ENCODE measurements around the gene MYO16. TPM values are rescaled to one million over a fixed set of nuclear protein-coding genes. Genes with fewer than 3 reads are reported as not detected.

MYO16 gene
- total RNA-seq, 1 donor from 2014 or later, result 0.24 TPM

DNA sequence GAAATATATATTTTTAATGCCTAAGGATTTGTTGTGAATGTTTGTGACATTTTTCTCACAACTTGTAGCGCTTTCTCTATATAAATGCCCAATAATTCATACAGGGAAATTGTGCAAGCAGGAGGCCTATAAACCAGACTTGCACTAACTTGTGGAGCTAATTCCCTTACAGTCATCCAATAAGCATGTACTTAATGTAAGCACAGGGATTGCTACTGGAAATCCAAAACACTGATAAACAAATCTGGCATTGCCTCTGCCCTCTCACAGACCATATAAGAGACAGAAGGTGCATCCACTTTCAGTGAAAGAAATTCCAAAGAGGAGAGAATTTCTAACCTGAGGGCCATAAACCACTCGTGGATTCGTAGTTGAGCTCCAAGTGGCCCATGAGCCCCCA lies 518.8 kb downstream of the MYO16 start:
- TF ChIP-seq, protein P1, sequence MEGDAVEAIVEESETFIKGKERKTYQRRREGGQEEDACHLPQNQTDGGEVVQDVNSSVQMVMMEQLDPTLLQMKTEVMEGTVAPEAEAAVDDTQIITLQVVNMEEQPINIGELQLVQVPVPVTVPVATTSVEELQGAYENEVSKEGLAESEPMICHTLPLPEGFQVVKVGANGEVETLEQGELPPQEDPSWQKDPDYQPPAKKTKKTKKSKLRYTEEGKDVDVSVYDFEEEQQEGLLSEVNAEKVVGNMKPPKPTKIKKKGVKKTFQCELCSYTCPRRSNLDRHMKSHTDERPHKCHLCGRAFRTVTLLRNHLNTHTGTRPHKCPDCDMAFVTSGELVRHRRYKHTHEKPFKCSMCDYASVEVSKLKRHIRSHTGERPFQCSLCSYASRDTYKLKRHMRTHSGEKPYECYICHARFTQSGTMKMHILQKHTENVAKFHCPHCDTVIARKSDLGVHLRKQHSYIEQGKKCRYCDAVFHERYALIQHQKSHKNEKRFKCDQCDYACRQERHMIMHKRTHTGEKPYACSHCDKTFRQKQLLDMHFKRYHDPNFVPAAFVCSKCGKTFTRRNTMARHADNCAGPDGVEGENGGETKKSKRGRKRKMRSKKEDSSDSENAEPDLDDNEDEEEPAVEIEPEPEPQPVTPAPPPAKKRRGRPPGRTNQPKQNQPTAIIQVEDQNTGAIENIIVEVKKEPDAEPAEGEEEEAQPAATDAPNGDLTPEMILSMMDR (IDR thresholded peaks at IDR 0.05), result no peak

DNA sequence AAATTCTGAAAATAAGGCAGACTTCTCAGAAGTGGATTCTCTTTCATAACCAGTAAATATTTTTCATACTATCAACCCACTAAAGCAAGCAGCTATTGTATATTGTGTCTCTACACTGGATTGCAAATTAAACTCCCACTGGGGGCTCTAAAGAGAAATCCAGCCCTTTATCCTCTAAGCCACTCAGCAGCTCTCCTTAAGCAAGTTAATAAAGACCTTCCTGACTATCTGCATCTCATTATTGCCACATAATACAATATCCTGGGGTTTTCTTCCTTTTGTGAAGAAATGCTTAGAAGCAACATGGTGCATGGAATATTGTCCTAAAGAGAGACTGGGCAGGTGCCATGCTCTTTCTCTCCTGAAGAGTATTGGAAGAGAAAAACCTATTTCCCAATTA lies 521.3 kb downstream of the MYO16 start:
- intact Hi-C loops (cut with DNase I), result no loop called here
- Histone ChIP-seq H3K9me3 (no peaks in the 10 kb centered on the region), H3K4me1 (peaks cover 12% of the 10 kb centered on the region), H3K27me3 (ENCODE audit: low read depth) (no peaks in the 10 kb centered on the region), H3K27ac (no peak overlapping the region), H3K36me3 (no peaks in the 10 kb centered on the region), H3K4me3 (no peak overlapping the region)
- TF ChIP-seq, protein P1 (IDR thresholded peaks at IDR 0.05), result no peak
- DNase-seq, result no peak
- no peak for ATAC-seq

More for the DNA sequence above, 518.8 kb downstream of the MYO16 start:
- ATAC-seq (no peak), DNase-seq (no peak)
- Histone ChIP-seq H3K9me3 (no peaks in the 10 kb centered on the region), H3K27ac (no peak overlapping the region), H3K27me3 (ENCODE audit: low read depth) (no peaks in the 10 kb centered on the region), H3K4me1 (no peaks in the 10 kb centered on the region), H3K4me3 (no peak overlapping the region), H3K36me3 (no peaks in the 10 kb centered on the region)
- intact Hi-C loops (cut with DNase I), result no loop called here

DNA sequence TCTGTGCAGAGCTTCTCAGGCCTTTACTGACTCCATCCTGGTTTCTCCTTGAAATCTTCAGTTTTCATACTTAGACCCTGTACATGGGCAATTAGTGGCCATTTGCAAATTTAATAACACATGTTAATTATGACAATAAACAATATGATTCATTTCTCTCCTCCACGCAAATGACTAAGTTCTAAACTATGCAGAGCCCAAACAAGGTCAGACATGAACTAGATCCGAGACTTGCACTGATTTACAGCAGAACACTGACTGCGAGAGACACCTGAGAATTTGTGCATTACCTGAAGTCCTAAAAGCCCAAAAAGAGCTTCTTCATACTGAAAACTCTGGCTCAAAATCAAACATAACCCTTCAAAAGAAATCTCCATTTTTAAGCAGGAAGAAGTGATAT lies 521.8 kb downstream of the MYO16 start:
- no peak for DNase-seq
- Histone ChIP-seq H3K9me3 (no peaks in the 10 kb centered on the region), H3K27ac (no peak overlapping the region), H3K27me3 (ENCODE audit: low read depth) (no peaks in the 10 kb centered on the region), H3K4me1 (peaks cover 14% of the 10 kb centered on the region), H3K36me3 (no peaks in the 10 kb centered on the region), H3K4me3 (no peak overlapping the region)
- TF ChIP-seq, protein P1 (IDR thresholded peaks at IDR 0.05), result no peak
- no peak for ATAC-seq
- intact Hi-C loops (cut with DNase I), result no loop called here

DNA sequence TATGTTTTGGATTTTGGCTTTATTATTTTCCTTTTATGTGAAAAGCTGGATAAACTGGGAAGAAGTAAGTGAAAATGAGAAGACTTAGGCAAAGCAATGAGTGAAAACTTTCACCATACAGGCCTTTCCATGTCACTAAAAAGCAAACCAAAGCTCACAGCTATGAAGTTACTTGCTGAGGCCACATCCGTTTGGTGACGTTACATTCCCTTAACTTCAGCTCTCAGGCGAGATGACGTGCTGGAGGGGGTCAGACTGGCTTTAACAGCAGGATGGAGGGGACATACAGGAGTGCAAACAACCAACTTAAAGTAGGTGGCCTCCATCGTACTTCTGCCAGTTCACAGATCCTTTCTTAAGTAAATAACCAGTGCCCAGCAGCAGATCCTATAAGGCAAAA lies 522.3 kb downstream of the MYO16 start:
- H3K4me3 ChIP-seq, result no peak overlapping the region
- no peaks in the 10 kb centered on the region for H3K36me3 ChIP-seq
- peaks cover 14% of the 10 kb centered on the region for H3K4me1 ChIP-seq
- DNase-seq, result no peak
- intact Hi-C loops (cut with DNase I), result no loop called here
- no peak for ATAC-seq
- no peaks in the 10 kb centered on the region for H3K9me3 ChIP-seq
- no peaks in the 10 kb centered on the region for H3K27me3 ChIP-seq (ENCODE audit: low read depth)
- TF ChIP-seq, protein P1 (IDR thresholded peaks at IDR 0.05), result no peak
- H3K27ac ChIP-seq, result no peak overlapping the region

DNA sequence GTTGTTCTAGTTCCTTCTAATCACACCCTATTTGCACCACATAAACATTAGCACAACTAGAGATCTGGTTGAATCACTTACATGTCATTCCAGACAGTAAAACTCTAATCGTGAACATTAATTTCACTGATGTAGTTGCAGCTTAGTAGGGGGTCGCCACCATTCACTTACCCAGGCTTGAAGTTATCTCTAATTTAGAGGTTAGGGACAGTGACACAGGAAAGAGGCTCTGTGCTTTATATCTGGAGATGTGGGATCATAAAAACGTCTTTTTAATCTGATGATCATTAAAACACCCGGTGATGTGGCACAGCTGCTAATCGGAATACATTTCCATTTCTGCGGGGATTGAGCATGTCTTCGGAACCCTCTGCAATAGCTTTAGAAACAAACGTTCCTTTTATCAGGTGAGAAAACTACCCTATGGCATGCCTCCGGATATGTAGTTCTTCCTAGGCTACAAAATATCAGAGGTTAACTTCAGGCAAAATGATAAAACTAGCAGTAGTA lies 523.0 kb downstream of the MYO16 start:
- Histone ChIP-seq H3K27ac (no peak overlapping the region), H3K36me3 (no peaks in the 10 kb centered on the region), H3K9me3 (no peaks in the 10 kb centered on the region), H3K27me3 (ENCODE audit: low read depth) (no peaks in the 10 kb centered on the region), H3K4me1 (peaks cover 14% of the 10 kb centered on the region), H3K4me3 (no peak overlapping the region)
- TF ChIP-seq, protein P1 (IDR thresholded peaks at IDR 0.05), result no peak
- intact Hi-C loops (cut with DNase I), result no loop called here
- ATAC-seq (no peak), DNase-seq (no peak)

DNA sequence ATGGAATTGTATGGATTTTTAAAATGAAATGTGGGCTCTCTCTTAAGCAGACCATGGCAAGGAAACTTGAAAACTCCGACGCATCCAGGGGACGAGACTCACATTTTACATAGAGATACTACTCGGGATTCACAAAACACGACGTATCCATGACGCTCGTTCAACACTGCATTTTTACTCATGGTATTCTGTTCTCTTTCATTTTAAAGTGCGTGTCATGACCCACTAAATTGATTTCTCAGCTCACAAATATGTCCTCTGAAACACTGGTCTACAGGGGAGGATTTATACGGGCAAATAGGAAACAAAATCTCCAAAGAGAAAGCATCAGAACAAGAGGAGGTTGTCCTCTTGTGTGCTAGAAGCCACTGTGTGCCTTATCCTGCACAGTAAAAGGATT lies 523.5 kb downstream of the MYO16 start:
- no peak for ATAC-seq

More for the DNA sequence above, 523.5 kb downstream of the MYO16 start:
- no peaks in the 10 kb centered on the region for H3K27me3 ChIP-seq (ENCODE audit: low read depth)
- DNase-seq, result no peak
- H3K9me3 ChIP-seq, result no peaks in the 10 kb centered on the region
- no peaks in the 10 kb centered on the region for H3K36me3 ChIP-seq
- no peak overlapping the region for H3K4me3 ChIP-seq
- no peak overlapping the region for H3K27ac ChIP-seq
- intact Hi-C loops (cut with DNase I), result no loop called here
- TF ChIP-seq, protein P1 (IDR thresholded peaks at IDR 0.05), result no peak
- H3K4me1 ChIP-seq, result peaks cover 14% of the 10 kb centered on the region
